NCI-H2227 (cell line): Measurements from ENCODE around the gene PRSS50.

Experiments used
- DNase-seq: peaks from one replicate; lab custom pipeline; 2025; ENCODE audit not compliant: unreplicated experiment; lab: John Stamatoyannopoulos, UW

Gene PRSS50

GRCh38 chr3:46693038-46693891 is 24.4 kb downstream of the PRSS50 start, which contains the start of gene ALS2CL:
TSS of gene ALS2CL (minus strand) at chr3:46693679. CDS start at chr3:46689440, 4,239 bp downstream.
- DNase-seq = peak; percentile 11

GRCh38 chr3:46692566-46692990 is 25.1 kb downstream of the PRSS50 start:
- no peak for DNase-seq

DNA sequence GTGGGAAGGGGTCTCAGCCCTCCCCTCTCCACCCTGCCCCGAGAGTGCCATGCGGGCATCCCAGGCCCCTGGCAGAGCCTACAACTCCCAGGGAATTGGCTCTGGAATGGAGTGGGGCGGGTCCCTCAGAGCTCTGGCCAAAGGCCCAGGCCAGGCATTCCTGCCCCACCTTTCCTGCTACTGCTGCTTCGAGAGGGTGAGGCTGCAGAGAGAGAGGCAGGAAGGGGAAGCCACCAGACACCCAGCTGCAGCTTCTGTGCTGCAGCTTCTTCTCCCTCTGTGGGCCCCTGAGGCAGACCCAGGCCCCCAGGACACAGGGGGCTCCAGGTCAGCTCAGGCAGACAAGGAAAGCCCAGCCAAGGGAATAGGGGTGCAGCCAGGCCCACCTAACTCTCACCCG is 26.9 kb downstream of the PRSS50 start:
- no peak for DNase-seq

- no peak for DNase-seq
Measured at GRCh38 chr3:46685446-46685845, 32.2 kb downstream of the PRSS50 start.

- no peak for DNase-seq
Measured at GRCh38 chr3:46684891-46685290, 32.8 kb downstream of the PRSS50 start.

DNA sequence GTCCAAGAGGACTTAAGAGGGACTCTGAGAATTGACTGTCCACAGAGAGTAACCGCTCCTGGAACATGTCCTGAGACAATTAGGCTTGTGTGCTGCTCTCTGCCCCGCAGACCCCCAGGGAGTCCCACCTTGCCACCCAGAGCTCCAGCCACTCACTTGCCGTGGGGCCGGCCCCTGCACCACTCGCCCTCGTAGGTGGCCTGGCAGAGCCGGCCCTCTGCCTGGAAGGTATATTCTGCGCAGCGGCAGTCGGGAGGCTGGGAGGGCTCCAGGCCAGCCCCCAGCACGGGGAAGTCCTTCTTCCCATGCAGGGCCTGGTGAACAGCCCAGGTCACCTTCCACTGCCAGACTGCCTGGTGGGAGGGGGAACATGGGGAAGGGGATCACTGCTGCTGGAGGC is 34.7 kb downstream of the PRSS50 start:
- DNase-seq = no peak

DNA sequence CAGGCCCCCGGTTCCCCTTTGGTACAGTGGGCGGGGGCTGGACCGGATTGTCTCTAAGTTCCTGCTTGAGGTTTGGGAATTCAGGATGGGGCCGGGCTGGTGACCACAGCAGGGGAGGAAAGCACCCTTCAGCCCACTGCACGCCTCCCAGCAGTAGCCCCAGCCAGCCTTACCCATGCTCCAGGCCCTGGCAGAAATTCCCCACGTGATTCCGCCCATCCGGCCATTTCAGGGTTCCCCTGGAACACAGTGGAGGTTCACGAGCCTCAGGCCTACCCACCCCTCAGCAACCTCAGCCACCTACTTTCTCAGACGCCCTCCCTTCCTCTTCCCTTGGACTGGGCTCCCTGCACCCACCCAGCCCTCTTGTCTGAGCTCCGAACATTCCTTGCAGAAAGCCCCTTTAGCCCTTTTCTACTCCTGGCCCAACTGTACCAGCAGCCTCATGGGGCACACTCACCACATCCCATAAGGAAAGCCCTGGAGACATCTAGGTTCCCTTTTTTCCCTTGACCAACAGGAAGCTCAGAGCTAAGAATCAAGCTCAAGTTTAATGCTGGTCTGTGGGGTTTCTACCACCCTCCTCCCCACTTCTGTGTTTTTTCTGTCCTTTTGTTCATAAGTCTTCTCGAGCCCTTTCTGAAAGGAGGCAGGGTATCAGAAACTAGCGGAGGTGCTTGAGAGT is 35.7 kb downstream of the PRSS50 start:
- no peak for DNase-seq

DNA sequence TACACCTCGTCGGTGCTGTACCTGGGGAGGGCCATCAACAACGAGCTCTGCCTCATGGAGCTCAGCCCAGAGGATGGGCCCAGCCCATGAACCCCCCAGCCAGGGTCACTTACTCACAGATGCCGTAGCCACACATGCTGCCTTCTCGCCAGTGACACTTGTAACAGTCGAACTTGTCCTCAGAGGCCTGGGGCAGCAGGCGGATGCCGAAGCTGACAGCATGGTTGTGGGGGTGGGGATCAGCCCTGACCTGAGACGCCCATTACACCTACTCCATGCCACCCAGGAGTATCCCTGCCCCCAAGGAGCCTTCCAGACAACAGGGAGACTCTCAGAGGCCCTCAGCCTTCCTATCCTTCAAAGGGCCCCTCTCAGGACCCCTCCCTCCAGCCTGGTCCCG is 36.3 kb downstream of the PRSS50 start:
- no peak for DNase-seq

DNA sequence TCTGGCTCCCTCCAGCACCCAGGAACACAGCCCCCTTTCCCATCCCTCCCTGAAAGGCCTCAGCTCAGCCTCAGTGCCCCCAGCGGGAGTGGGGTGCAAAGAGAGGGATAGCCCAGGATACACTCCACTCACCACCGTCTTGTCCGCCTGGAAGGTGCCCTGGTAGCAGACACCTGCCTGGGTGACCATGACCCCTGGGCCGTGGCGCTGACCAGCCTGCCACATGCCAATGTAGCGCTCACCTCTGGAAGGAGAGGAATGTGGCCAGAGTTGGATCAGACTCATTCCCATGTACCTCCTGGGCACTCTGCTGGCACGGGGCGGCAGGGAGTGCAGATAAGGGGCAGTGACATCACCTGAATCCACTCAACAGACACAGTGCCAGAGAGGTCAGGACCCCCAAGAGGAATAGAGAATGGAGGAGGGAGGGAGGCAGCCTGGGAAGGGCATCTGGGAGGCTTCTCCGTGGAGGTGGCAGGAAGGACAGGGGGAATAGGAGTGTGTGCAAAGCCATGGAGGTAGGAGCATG is 37.3 kb downstream of the PRSS50 start:
- no peak for DNase-seq

DNA sequence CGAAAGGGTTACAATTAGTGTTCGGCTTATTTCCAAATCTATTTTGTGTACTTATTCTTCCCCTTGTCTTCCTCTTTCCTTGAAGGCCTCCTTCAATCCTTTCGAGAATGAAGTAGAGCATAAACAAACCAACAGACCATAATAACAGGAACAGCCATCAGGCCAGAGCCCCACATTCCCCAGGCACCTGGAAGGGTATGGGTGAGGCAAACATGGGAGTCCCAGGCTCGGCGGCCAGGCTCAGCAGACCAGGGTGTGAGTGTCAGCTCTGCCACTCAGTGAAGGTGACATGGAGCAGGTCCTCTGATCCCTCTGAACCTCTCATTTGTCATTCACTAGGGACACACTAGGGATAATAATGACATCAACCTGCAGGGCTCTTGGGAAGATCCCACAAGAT is 38.0 kb downstream of the PRSS50 start:
- no peak for DNase-seq

DNA sequence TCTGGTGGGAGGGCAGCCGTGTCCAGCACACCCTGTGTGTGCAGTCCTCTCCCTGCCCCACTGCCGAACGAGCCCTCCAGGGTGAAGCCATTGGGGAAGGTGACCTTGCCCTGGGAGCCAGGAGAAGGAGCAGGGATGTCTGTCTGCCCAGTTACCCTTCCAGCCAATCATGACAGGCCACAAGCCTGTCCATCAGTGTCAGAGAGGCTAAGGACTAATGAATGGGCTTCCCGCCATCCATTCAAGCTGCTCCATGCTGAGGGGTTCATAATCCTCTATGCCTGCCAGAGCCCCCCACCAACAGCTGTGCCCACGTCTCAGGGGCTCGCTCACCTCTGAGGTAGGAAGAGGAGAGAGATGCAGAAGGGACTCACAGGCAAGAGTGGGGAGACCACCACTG is 39.4 kb downstream of the PRSS50 start:
- no peak for DNase-seq

DNA sequence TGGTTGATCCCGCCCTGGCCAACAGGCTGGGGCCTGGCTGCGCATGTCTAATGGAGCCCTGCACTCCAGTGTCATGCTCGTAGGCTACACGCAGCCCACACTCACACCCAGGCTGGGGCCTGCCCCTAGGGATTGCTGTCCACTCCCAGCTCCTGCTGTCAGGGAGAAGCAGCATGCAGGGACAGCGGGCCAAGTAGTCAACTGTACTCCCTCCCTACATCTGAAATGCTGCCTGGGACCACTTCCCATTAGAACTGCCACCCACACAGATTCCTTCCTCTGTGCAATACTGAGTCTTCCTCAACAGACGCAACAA is 40.3 kb downstream of the PRSS50 start:
- no peak for DNase-seq

DNA sequence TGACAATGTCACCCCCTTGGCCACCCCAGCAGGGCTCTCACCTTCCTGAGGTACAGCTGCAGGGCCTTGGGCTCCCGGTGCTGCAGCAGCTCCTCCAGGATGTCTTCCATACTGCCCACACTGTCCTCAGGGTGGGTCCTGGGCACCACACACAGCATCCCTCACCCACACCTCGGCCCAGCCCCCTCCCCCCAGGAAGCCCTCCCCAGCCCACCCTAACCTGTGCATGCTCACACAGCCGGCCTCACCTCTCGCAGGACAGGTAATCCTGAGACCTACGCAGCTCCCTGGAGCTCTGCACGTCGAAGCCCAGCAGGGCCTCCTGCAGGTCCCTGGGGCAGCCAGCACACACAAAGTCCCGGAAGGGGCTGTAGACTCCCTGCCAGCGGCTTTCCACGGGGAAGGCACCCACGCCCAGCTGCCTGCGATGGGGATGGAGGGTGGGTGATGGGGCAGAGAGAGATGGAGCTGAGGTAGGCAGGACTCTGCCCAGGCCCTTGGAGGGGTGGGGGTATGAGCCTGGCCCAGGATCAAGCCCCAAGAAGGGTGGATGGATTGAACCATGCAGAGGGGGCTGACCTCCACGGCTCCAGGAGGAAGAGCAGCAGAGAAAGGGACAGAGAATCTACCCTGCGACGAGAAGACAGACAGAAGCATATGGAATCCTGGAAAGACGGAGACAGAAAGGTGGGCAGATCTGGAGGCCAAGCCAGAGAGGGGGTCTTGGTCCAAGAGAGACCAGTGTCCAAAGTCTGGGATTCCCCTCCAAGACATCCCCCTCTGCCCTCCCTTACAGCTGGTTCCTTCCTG is 40.9 kb downstream of the PRSS50 start:
- DNase-seq = no peak

DNA sequence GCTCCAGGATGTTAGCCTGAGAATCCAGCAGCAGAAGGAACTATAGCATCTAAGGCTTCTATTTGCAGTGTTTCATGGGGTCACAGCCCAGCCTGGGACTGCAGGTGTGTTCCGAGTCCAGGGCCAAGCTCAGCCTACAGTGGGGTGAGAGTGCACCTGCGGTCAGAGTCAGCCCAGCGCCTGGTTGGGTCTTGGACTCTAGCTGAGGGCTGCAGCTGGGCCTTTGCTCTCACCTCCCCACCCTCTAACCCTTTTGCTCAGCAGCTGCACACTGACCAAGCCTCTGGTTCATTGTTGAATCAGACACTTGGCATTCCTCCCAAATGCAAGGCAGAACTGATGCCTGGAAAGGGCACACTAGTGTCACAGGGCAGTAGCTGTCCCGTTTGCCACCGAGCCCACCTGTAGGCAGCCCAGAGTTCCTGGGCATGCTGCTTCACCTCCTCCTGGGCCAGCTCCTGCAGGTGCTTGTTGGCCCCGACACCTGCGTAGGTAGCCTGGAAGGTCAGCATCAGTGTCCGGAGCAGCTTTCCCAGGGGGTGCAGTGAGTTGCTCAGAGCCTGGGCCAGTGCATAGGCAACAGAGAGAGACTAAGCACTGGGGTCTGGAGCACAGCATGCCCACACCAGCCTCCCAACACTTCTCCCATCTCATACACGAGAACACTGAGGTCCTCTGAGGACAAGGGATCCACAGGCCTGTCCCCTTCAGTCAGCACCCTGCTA is 41.7 kb downstream of the PRSS50 start:
- DNase-seq = no peak

DNA sequence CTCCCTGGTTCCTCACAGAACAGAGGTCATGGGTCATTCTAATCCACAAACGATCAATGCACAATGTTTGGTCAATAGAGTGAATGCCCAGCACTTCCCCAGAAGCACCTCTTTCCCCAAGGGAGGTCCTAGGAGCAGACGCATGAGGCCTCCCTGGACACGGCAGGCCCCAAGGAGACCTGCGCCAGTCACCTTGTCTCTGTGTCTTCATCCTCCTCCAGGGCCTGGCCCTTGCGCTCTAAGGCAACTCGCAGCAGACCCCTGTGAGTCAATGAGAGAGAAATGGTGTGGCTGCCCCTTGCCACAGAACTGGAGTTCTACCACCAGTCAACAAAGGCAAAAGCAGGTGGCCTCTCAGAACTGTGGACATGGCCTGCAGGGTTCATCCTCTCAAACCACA is 42.2 kb downstream of the PRSS50 start:
- no peak for DNase-seq

DNA sequence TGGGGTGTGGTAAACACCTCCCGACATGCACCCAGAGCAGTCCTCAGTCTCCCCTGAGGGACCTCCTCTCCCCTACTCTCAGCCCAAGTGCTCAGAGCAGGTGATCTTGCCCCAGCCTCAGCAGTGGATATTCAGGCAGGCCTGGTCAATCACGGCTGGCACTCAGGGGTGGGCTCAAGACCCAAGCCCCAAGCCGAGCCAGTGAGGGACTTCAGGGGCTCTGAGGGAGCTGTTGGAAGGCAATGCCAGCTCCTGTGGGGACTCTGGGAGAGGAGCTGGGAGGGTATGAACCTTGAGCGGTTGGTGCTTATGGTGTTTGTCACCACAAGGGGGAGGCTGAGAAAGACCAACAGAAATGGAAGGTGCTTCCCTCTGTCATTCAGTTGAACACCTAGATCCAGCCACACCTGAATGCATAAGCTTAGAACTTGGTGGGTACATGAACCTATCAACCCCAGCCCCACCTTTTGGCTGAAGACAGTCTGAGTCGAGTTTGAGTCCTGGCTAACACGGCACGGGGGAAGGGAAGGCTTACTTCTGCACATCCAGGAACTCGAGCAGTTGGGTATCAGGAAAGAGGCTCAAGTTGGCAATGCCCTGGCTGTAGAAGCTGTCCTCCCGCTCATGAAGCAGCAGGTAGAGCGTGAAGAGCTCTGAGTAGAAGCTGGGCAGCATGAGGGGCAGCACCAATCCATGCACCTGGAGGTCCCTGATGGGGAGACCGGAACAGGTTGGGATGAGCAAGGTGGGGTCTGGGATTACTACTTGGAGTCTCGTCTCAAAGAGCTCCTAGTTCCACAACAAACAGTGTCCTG is 43.4 kb downstream of the PRSS50 start:
- DNase-seq = no peak

DNA sequence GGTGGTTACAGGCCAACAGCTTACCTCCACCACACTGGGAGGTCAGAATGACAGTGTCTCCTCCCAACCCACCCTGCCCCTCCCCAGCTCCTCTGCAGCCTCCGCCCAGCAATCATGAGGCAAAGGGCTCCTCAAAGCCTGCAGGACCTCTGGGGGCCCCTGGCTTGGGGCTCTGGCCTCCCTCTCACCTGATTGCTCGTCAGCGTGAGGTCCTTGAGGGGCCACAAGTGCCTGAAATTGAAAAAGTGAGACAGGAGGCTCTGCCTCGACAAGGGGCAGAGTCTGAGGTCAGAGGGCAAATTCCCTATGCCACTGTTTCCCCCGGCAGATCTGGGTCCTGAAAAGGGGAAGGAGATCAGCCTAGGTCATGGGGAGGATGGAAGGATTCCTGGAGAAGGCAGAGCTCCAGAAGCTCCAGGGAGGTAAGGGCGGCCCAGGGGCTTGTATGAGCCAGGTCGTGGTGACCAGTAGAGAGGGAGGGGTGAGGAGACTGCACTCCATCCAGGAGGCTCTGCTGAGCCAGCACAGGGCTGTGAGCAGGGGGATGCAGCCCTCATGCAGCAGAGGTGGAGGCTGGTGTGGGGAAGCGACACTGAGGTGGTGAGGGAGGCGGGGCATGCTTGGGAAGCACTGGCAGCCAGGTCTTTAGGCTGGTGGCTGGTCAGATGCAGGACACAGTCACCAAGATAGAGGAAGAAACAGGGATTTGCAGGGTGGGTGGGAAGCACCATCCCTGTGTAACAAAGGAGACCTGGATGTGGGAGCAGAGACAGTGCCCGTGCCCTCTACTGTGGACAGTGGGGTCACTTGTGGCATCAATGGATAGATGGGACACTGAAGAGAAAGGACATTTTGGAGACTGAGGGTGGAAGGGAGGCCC is 44.3 kb downstream of the PRSS50 start:
- no peak for DNase-seq

GRCh38 chr3:46672349-46672695 is 45.3 kb downstream of the PRSS50 start:
- DNase-seq = no peak
